ENCODE measurements around the gene ARL1. TPM values are rescaled to one million over a fixed set of nuclear protein-coding genes. Genes with fewer than 3 reads are reported as not detected.

ARL1 gene
- total RNA-seq, 2 donors from 2014 or later, result 111 to 121 TPM

- intact Hi-C loops (cut with DNase I), result no loop called here
- no peak for DNase-seq (ENCODE audit: low spot score)
These were observed 55.9 kb downstream of the ARL1 start for GRCh38 chr12:101351682-101352081.

GRCh38 chr12:101343893-101344292, 63.7 kb downstream of the ARL1 start:
- intact Hi-C loops (cut with DNase I), result no loop called here
- DNase-seq (ENCODE audit: low spot score), result no peak

Other genes with a start within 250 kb of the ARL1 start
- not detected for gene SLC5A8, start 197.5 kb downstream of the ARL1 start, total RNA-seq
- 10 to 100 TPM; 11.3 to 15.2 TPM for gene UTP20, start 127.7 kb downstream of the ARL1 start, total RNA-seq
- not detected for gene SPIC, start 67.6 kb upstream of the ARL1 start, total RNA-seq
- not detected for gene MYBPC1, start 187.2 kb upstream of the ARL1 start, total RNA-seq